ENCODE results near the gene EMC9. TPM values are rescaled to one million over a fixed set of nuclear protein-coding genes. Genes with fewer than 3 reads are reported as not detected.

Gene EMC9
- total RNA-seq, 1 donor from 2014 or later: 22.6 TPM

DNA sequence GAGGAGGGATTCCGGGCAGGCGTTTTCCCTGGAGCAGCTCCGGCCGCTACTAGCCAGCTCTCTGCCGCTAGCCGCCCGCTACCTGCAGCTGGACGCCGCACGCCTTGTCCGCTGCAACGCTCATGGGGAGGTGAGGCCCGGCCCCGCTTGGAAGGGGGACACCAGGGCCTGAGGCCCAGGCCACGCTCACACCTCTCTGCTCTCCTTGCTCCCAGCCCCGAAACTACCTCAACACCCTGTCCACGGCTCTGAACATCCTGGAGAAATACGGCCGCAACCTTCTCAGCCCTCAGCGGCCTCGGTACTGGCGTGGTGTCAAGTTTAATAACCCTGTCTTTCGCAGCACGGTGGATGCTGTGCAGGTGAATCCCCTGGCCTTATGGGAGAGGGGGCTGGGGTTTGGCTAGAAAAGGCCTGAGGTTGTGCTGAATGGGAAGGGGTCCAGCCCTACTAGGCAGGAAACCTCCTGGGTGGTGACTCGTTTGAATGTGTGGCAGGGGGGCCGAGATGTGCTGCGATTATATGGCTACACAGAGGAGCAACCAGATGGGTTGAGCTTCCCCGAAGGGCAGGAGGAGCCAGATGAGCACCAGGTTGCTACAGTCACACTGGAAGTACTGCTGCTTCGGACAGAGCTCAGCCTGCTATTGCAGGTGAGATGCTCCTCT is 6.5 kb upstream of the EMC9 start:
- Mint-ChIP-seq H3K27me3 (no peaks in the 10 kb centered on the region), H3K4me1 (peaks cover 48% of the 10 kb centered on the region), H3K27ac (peak overlapping the region; percentile 46), H3K9me3 (no peaks in the 10 kb centered on the region), H3K4me3 (peak overlapping the region; percentile 97), H3K36me3 (ENCODE audit: low read depth) (peaks cover 72% of the 10 kb centered on the region)
- TF ChIP-seq, protein P1, sequence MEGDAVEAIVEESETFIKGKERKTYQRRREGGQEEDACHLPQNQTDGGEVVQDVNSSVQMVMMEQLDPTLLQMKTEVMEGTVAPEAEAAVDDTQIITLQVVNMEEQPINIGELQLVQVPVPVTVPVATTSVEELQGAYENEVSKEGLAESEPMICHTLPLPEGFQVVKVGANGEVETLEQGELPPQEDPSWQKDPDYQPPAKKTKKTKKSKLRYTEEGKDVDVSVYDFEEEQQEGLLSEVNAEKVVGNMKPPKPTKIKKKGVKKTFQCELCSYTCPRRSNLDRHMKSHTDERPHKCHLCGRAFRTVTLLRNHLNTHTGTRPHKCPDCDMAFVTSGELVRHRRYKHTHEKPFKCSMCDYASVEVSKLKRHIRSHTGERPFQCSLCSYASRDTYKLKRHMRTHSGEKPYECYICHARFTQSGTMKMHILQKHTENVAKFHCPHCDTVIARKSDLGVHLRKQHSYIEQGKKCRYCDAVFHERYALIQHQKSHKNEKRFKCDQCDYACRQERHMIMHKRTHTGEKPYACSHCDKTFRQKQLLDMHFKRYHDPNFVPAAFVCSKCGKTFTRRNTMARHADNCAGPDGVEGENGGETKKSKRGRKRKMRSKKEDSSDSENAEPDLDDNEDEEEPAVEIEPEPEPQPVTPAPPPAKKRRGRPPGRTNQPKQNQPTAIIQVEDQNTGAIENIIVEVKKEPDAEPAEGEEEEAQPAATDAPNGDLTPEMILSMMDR (IDR thresholded peaks at IDR 0.05): no peak
- DNase-seq (no peak), ATAC-seq (ENCODE audit: low read depth) (no peak)
- ChIA-PET CTCF (interaction anchor here (3.9 to 4.2 kb wide), 2 partner anchors 13 to 39 kb away, joined by 28 to 45 read pairs; partner anchors contain the start of gene IRF9), POLR2A (interaction anchor here (0.7 to 4.6 kb wide), 12 partner anchors 11 to 218 kb away, joined by 4 to 94 read pairs (median 20); partner anchors contain the start of genes CHMP4A, DCAF11, IPO4 and IRF9)
- intact Hi-C loops (cut with micrococcal nuclease): loop anchor here (1.0 to 2.0 kb wide), 10 partner anchors 13 to 827 kb away; partner anchors contain the start of genes CHMP4A, DCAF11, IPO4 and IRF9

DNA sequence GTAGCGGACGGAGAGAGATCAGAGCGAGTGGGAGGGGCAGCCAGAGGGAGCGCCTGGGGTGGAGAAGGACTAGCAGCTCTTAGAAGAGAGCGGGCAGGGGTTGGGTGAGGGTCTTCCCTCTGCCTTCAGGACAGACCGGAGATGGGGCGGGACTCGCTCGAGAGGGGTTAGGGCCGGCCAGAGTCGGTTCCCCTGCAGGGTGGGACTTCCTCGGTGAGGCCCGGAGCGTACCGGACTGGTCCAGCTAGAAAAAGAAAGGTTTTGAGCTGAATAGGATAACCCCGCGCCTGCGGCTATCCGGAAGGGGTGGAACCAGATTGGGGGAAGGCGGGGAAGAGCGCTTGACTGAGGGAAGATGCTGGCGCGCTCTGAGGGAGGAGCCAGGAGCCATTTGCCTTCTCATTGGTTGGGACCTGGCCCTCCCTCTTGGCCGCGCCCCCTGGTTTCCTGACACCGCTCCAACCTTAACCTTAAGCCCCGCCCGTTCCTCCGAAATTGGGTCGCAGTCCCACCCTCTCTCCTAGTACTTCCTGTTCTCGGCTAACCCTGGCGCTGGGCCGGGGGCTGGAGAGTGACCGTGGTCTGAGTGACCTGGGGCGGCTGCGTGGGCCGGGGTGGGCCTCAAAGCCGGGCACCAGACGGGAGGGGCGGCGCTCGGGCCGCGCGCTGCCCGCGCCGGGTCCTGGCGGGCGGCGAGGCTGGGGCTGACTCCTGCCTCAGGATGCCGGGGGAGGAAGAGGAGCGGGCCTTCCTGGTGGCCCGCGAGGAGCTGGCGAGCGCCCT is 5.8 kb upstream of the EMC9 start, which contains the start of gene RNF31:
Gene RNF31, plus strand, starts transcription at position 521 of the 783 bp plus-strand sequence. Its CDS starts 201 bp downstream, at position 722.
- Mint-ChIP-seq H3K36me3 (ENCODE audit: low read depth) (peaks cover 73% of the 10 kb centered on the region), H3K27ac (peak within 1 kb of the TSS; percentile 94), H3K27me3 (no peaks in the 10 kb centered on the region), H3K4me3 (peak within 1 kb of the TSS; percentile 97), H3K9me3 (no peaks in the 10 kb centered on the region), H3K4me1 (peaks cover 51% of the 10 kb centered on the region)
- ChIA-PET CTCF (interaction anchor here (0.9 to 4.2 kb wide), 6 partner anchors 11 to 284 kb away, joined by 3 to 45 read pairs (median 11); partner anchors contain the start of genes DCAF11, IRF9, PCK2 and PSME1), POLR2A (interaction anchor here (0.6 to 4.6 kb wide), 32 partner anchors 8 to 580 kb away, joined by 3 to 94 read pairs (median 5); partner anchors contain the start of genes AP1G2, CARMIL3, CBLN3 and CHMP4A)
- DNase-seq (peak; percentile 91), ATAC-seq (ENCODE audit: low read depth) (peak; percentile 85)
- TF ChIP-seq, protein P1 (IDR thresholded peaks at IDR 0.05): no peak
- intact Hi-C loops (cut with micrococcal nuclease): loop anchor here (1.0 to 2.0 kb wide), 13 partner anchors 11 to 826 kb away; partner anchors contain the start of genes CHMP4A, DCAF11, GMPR2 and IPO4

DNA sequence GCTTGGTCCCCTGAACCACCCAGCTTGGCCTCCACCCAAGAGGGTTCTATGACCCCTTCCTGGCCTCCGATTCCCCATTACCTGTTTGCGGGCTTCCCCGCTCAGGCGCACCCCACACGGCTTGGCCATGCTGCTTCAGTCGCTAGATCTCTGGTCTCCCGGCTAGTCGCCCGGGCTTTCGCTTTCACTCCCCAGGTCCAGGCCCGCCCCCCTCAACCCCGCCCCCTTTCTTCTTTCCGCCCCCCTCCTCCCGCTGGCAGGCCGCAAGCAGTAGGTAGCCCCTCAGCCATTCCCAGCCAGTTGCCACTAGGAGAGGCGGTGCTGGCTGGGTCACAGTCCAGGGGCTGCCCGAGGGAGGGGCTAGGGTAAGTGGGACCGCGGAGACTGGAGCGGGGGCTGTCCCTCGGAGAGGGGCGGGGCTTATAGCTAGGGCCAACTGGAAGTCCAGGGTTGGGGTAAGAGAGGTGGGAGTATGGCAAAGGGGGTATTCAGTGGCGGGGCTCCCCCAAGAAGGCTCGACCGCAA is 5.1 kb upstream of the EMC9 start, which contains the start of gene PSME2:
Gene PSME2, minus strand, starts transcription at position 158 of the 525 bp plus-strand sequence. Its CDS starts 29 bp downstream, at position 129.
- ATAC-seq (ENCODE audit: low read depth) (peak; percentile 74), DNase-seq (peak; percentile 84)
- intact Hi-C loops (cut with micrococcal nuclease): loop anchor here (1.0 to 2.0 kb wide), 6 partner anchors 10 to 826 kb away; partner anchors contain the start of genes GMPR2, IPO4, NEDD8 and PABPN1
- H3K36me3 Mint-ChIP-seq (ENCODE audit: low read depth): peaks cover 73% of the 10 kb centered on the region
- H3K27me3 Mint-ChIP-seq: no peaks in the 10 kb centered on the region
- CTCF ChIA-PET: interaction anchor here (0.9 to 4.2 kb wide), 6 partner anchors 10 to 285 kb away, joined by 3 to 45 read pairs (median 11); partner anchors contain the start of genes DCAF11, IRF9, PCK2 and PSME1
- POLR2A ChIA-PET: interaction anchor here (0.6 to 4.6 kb wide), 35 partner anchors 9 to 579 kb away, joined by 3 to 94 read pairs (median 5); partner anchors contain the start of genes AP1G2, CARMIL3, CBLN3 and CHMP4A
- H3K9me3 Mint-ChIP-seq: no peaks in the 10 kb centered on the region
- TF ChIP-seq, protein P1 (IDR thresholded peaks at IDR 0.05): no peak
- H3K4me3 Mint-ChIP-seq: peak within 1 kb of the TSS; percentile 97
- peak within 1 kb of the TSS; percentile 94 for H3K27ac Mint-ChIP-seq
- H3K4me1 Mint-ChIP-seq: peaks cover 58% of the 10 kb centered on the region

DNA sequence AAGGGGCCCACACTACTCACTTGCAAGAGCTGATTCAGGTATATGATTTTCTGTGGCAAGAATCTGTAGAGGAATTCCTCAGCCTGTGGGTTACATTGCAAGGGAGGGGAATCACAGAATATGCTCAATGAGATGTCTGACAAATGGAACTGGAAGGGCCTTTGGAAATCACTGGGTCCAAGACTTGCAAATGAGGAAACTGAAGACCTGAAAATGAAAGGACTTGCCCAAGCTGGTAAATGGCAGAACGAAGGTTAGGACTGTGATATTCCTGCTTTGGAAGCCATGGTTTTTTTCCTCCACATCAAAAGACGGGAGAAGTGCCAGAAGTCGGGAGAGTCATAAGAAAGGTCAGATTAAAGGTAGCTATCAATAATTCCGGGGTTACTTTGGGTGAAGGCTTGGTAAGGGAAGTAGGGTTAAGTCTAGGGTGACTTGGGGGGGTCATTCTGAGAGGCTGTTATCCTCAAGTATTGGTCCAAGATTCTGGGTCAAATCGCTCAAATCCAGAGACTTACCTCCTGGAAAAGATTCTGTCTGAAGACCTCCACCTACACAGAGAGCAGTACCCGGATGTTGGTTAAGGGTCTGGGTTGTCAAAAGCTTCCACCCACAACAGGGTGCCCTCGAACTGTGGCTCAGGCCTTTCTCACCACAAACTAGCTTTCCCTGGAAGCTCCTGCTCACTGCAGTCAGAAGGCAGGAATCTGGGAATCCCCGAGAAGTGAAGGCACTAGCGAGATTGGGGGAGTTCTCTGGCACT is 4.5 kb upstream of the EMC9 start:
- ATAC-seq (ENCODE audit: low read depth) (no peak), DNase-seq (no peak)
- POLR2A ChIA-PET: interaction anchor here (0.6 to 4.6 kb wide), 23 partner anchors 9 to 284 kb away, joined by 3 to 94 read pairs (median 10); partner anchors contain the start of genes CBLN3, CHMP4A, DCAF11 and IPO4
- TF ChIP-seq, protein P1 (IDR thresholded peaks at IDR 0.05): no peak
- peak overlapping the region; percentile 94 for H3K27ac Mint-ChIP-seq
- no peaks in the 10 kb centered on the region for H3K9me3 Mint-ChIP-seq
- intact Hi-C loops (cut with micrococcal nuclease): loop anchor here (1.0 to 2.0 kb wide), 6 partner anchors 10 to 825 kb away; partner anchors contain the start of genes GMPR2, IPO4, NEDD8 and PABPN1
- H3K36me3 Mint-ChIP-seq (ENCODE audit: low read depth): peaks cover 70% of the 10 kb centered on the region
- no peaks in the 10 kb centered on the region for H3K27me3 Mint-ChIP-seq
- H3K4me1 Mint-ChIP-seq: peaks cover 61% of the 10 kb centered on the region
- CTCF ChIA-PET: interaction anchor here (0.8 to 4.2 kb wide), 6 partner anchors 10 to 163 kb away, joined by 3 to 45 read pairs (median 11); partner anchors contain the start of genes DCAF11, IRF9, PCK2 and PSME1
- peak overlapping the region; percentile 97 for H3K4me3 Mint-ChIP-seq
